Heart left ventricle (tissue), 16 donors: ENCODE data around the gene CRISPLD2. TPM values are rescaled to one million over a fixed set of nuclear protein-coding genes. Genes with fewer than 3 reads are reported as not detected.
A peak's percentile ranks its signal among the peaks of the same experiment; 100 is the strongest.

Source experiments
- ATAC-seq, 4 donors: fragments of 200-7000 bp; cut with Tn5 transposase; one replicate each; pipeline ENCODE4 v1.9.1; 2020 to 2022; ENCODE audit warnings: moderate library complexity in 4 of 4, mild to moderate bottlenecking in 3 of 4, moderate number of reproducible peaks in 1 of 4
- DNase-seq, 5 donors: peaks; one replicate each; pipeline ENCODE4 v3.0.0-alpha.2; 2020
- H3K27ac ChIP-seq, 12 donors: fragments of 200-600 bp; sonication (generic) in 4 of 12; one replicate each; pipeline versions ENCODE4 v1.5.0 to v1.8.0; 2016 to 2022; ENCODE audit warnings: mild to moderate bottlenecking in 2 of 12
- H3K27me3 ChIP-seq, 9 donors: fragments of 200-600 bp; sonication (generic) in 2 of 9; one replicate each; pipeline versions ENCODE4 v1.5.1 to v1.8.0; 2016 to 2022; ENCODE audit warnings: mild to moderate bottlenecking in 3 of 9
- H3K36me3 ChIP-seq, 9 donors: fragments of 200-600 bp; sonication (generic) in 2 of 9; one replicate each; pipeline versions ENCODE4 v1.5.0 to v1.8.0; 2018 to 2022; ENCODE audit warnings: mild to moderate bottlenecking in 2 of 9
- H3K4me1 ChIP-seq, 12 donors: fragments of 200-600 bp; sonication (generic) in 4 of 12; one replicate each; pipeline versions ENCODE4 v1.5.0 to v1.8.0; 2016 to 2022; ENCODE audit warnings: mild to moderate bottlenecking in 3 of 12
- H3K4me3 ChIP-seq, 12 donors: fragments of 200-600 bp; sonication (generic) in 4 of 12; one replicate each; pipeline versions ENCODE4 v1.5.0 to v1.8.0; 2017 to 2022; ENCODE audit warnings: mild to moderate bottlenecking in 9 of 12, moderate library complexity in 4 of 12
- H3K9me3 ChIP-seq, 12 donors: fragments of 200-600 bp; sonication (generic) in 4 of 12; one replicate each; pipeline versions ENCODE4 v1.5.0 to v1.8.0; 2016 to 2022; ENCODE audit warnings: mild to moderate bottlenecking in 1 of 12
- POLR2A ChIP-seq, 2 donors: fragments of 450-650 bp; IDR thresholded peaks; one replicate each; pipeline ENCODE4 v1.6.1; 2017; ENCODE audit warnings: antibody characterized with exemption in 2 of 2, mild to moderate bottlenecking in 2 of 2, moderate library complexity in 2 of 2
- WGBS, 4 donors: extraction: QIAGEN DNeasy Blood & Tissue Kit in 2 of 4; methylation state at CpG; one replicate each; pipeline versions ENCODE4 v1.1.5 to v1.1.7; 2013 to 2018; 5-methylcytosine and 5-hydroxymethylcytosine counted together
- intact Hi-C, 10 donors: fragments of 100-400 bp; cut with DNase I; formaldehyde crosslinking; loops; one replicate each; pipeline versions ENCODE4 v1.11.1 to v1.14.2; 2022
- long read RNA-seq, 3 donors: library from polyadenylated mRNA; unstranded; transcript quantifications; one replicate each; pipeline ENCODE4 v2.0.0, GENCODE V29; 2020 to 2021
- polyA plus RNA-seq, 2 donors: library from polyadenylated mRNA; stranded (reverse); fragments of 200-250 nt; gene quantifications; one replicate each; pipeline ENCODE4 v1.2.3, GENCODE V29; 2013
- total RNA-seq, 9 donors: library from RNA; depleted of rRNA in 2 of 9; stranded (reverse); fragments of >200 nt in 2 of 9; fragmentation: NEBNext Ultra II Directional in 3 of 9; extraction: Animal tissue kit (Norgen Biotek cat#: 25700) in 3 of 9; gene quantifications; one replicate each; pipeline versions ENCODE4 v1.1.0 to v1.2.4, GENCODE V29; 2016 to 2023
- TF ChIP-seq, protein P1 (sequence below), 12 donors: fragments of 200-600 bp; sonication (generic) in 4 of 12; IDR thresholded peaks; one replicate each; pipeline versions ENCODE4 v1.5.0 to v1.8.0; 2018 to 2022; ENCODE audit warnings: antibody characterized with exemption in 12 of 12, mild to moderate bottlenecking in 5 of 12
- donor health status: ischemic (EF 13 %, LVEDD 7.1; RV severe dilation, severe dysfunction).
- donor health status: healthy with polysubstance abuse.
- donor health status: DM: no; HTN: yes; CAD: no.
- donor health status: DM: no; HTN: no; CAD: no.
- donor health status: ischemic (EF 25% LVEDD 6.9; RV normal size, moderate dysfunction).
- donor health status: ischemic (EF 25% LVEDD 5.7; RV mildly dilated, moderate dysfunction).
- donor health status: healthy.
- donor health status: DM: yes; HTN: yes; CAD: no.
- donor health status: ischemic (EF 35%, LVEDD 5.7; RV mildly dilated, moderate dysfunction).
- donor health status: nonischemic (EF 11% LVEDD 7.7; RV severe dilation, severe dysfunction).
- donor health status: DM: yes; HTN: yes; CAD: no.
- donor health status: PGD.
- donor health status: ischemic (EF 29% LVEDD 5.4; RV normal size, mild dysfunction).
- donor health status: nonischemic (EF 23%, LVEDD 6.1; RV moderate dilation, normal function).

CRISPLD2 gene, protein sequence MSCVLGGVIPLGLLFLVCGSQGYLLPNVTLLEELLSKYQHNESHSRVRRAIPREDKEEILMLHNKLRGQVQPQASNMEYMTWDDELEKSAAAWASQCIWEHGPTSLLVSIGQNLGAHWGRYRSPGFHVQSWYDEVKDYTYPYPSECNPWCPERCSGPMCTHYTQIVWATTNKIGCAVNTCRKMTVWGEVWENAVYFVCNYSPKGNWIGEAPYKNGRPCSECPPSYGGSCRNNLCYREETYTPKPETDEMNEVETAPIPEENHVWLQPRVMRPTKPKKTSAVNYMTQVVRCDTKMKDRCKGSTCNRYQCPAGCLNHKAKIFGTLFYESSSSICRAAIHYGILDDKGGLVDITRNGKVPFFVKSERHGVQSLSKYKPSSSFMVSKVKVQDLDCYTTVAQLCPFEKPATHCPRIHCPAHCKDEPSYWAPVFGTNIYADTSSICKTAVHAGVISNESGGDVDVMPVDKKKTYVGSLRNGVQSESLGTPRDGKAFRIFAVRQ
- total RNA-seq (100 to 1,000 TPM in 1 of 9 donors, 10 to 100 TPM in 7, 1 to 10 TPM in 1; 8.0 to 153 (median 12.9) TPM), polyA plus RNA-seq (10 to 100 TPM in 1 of 2 donors, 1 to 10 TPM in 1; 8.0 to 16.2 TPM)
- long read RNA-seq, donor 1, partial matches to known transcripts: 2 of 5 reads
- long read RNA-seq, donor 1, other reads (novel, unspliced or antisense): 3 of 5 reads
- long read RNA-seq, donor 2, full-length matches to known transcripts: 1 of 19 reads
- long read RNA-seq, donor 2, partial matches to known transcripts: 6 of 19 reads
- long read RNA-seq, donor 2, other reads (novel, unspliced or antisense): 12 of 19 reads
- long read RNA-seq, donor 3, partial matches to known transcripts: 4 of 5 reads
- long read RNA-seq, donor 3, other reads (novel, unspliced or antisense): 1 of 5 reads

DNA sequence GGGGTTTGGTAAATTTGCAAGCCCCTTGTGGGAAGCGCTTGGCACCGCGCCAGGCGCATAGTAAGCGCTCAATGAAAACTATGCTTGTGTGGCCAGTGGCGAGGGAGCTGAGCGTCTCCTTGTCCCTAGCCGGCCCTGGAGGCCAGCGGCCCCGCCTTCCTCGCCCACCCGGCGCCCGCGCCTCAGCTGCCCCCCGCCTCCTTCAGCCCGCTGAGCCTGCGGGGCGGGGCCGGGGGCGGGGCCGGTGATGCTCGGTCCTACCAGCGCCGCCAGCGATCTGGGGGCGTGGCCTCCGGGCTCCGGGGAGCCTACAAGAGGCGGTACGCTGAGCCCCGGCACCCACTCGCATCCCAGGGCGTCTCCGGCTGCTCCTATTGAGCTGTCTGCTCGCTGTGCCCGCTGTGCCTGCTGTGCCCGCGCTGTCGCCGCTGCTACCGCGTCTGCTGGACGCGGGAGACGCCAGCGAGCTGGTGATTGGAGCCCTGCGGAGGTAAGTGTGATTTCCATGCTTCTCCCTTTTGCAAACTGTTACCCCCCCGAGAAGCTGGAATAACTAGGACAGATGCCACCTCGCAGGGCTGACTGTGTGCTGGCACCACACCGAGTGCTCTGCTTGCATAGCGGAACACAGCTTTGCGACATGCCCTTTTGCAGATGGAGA lies at the start of gene CRISPLD2:
Gene CRISPLD2, plus strand, starts transcription at position 342 of the 661 bp plus-strand sequence. CDS start 18,511 bp downstream, outside the sequence.
- peak; percentile 82 to 97 (median 93) for ATAC-seq
- peak within 1 kb of the TSS; percentile 9 to 84 (median 62) for H3K4me3 ChIP-seq
- intact Hi-C loops: loop anchor here in 2 of 10 donors (5.0 to 10.0 kb wide), 3 partner anchors 53 to 133 kb away; no protein-coding TSS in a partner anchor
- H3K4me1 ChIP-seq: peaks cover 0 to 42% (median 8%) of the 10 kb centered on the region in 12 donors
- peak; percentile 71 to 95 for TF ChIP-seq POLR2A (IDR thresholded peaks at IDR 0.05)
- TF ChIP-seq, protein P1, sequence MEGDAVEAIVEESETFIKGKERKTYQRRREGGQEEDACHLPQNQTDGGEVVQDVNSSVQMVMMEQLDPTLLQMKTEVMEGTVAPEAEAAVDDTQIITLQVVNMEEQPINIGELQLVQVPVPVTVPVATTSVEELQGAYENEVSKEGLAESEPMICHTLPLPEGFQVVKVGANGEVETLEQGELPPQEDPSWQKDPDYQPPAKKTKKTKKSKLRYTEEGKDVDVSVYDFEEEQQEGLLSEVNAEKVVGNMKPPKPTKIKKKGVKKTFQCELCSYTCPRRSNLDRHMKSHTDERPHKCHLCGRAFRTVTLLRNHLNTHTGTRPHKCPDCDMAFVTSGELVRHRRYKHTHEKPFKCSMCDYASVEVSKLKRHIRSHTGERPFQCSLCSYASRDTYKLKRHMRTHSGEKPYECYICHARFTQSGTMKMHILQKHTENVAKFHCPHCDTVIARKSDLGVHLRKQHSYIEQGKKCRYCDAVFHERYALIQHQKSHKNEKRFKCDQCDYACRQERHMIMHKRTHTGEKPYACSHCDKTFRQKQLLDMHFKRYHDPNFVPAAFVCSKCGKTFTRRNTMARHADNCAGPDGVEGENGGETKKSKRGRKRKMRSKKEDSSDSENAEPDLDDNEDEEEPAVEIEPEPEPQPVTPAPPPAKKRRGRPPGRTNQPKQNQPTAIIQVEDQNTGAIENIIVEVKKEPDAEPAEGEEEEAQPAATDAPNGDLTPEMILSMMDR (IDR thresholded peaks at IDR 0.05): no peak
- no peaks in the 10 kb centered on the region for H3K36me3 ChIP-seq
- peaks cover 0 to 9% (median 0%) of the 10 kb centered on the region in 9 donors for H3K27me3 ChIP-seq
- WGBS, 4 donors: 1 to 3% (median 3%) methylated on average over 32 to 53 of the region's 53 CpGs
- DNase-seq: peak; percentile 91 to 97 (median 96)
- H3K27ac ChIP-seq: peak within 1 kb of the TSS in 9 of 12 donors; percentile 20 to 97 (median 75)
- no peaks in the 10 kb centered on the region for H3K9me3 ChIP-seq

DNA sequence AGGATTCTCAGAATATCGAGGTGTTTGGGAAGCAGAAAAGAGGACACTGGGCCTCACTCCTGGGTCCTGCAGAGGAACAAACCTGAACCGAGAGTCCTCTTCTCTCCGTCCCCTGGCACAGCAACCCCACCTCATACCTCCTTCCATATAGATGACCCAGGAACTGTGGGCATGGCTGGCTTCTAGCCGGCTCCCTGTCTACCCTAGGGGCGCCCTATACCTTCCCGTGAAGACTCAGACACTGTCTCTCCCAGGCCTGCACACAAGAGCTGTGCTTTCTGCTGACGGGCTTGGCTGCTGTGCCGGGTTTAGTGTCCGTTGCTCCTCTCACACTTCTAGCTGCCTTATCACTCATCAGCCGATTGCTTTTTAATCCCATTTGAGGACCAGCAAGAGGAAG lies 46.5 kb upstream of the CRISPLD2 start:
- Histone ChIP-seq H3K27ac (no peak overlapping the region), H3K9me3 (no peaks in the 10 kb centered on the region), H3K4me3 (no peak overlapping the region), H3K4me1 (no peaks in the 10 kb centered on the region), H3K27me3 (no peaks in the 10 kb centered on the region), H3K36me3 (peaks cover 0 to 98% (median 84%) of the 10 kb centered on the region in 9 donors)
- 86 to 93% (median 88%) methylated on average over 10 of the region's 10 CpGs for WGBS, 4 donors
- intact Hi-C loops: no loop called here
- TF ChIP-seq, protein P1 (IDR thresholded peaks at IDR 0.05): no peak
- TF ChIP-seq POLR2A (IDR thresholded peaks at IDR 0.05): no peak
- ATAC-seq (no peak), DNase-seq (no peak)

DNA sequence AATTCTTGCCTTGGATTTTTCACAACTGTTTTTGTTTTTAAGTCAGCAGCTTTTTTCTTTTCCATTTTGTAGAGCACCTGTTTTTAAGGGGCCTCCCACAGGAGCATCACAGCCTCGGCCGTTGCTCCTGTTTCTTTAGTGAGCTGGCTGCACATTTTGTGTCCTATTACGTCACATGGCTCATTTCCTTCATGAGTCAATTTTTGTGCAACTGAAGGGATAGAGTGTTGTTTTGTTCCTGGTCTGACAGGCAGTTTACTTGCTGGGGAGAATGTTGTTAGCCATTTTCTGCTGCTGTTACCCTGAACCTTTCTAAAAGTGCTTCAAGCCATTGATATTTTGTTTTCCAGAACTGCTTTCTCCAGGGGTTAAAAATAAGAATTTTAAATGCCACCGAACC lies 45.0 kb upstream of the CRISPLD2 start:
- Histone ChIP-seq H3K36me3 (peaks cover 0 to 98% (median 84%) of the 10 kb centered on the region in 9 donors), H3K4me3 (no peak overlapping the region), H3K9me3 (no peaks in the 10 kb centered on the region), H3K4me1 (no peaks in the 10 kb centered on the region), H3K27me3 (no peaks in the 10 kb centered on the region), H3K27ac (peak overlapping the region in 1 of 12 donors; percentile 59)
- 82 to 86% (median 85%) methylated on average over 4 of the region's 4 CpGs for WGBS, 4 donors
- peak; percentile 44 to 75 (median 49) for ATAC-seq
- no peak for DNase-seq
- no peak for TF ChIP-seq POLR2A (IDR thresholded peaks at IDR 0.05)
- TF ChIP-seq, protein P1 (IDR thresholded peaks at IDR 0.05): no peak
- intact Hi-C loops: no loop called here
